T1000 (cell line): ENCODE data around the gene GRID1.

Source experiments
- DNase-seq: peaks from one replicate; lab custom pipeline; 2025; ENCODE audit warnings: mixed read lengths; lab: John Stamatoyannopoulos, UW

Gene GRID1

GRCh38 chr10:85926986-85927385 is 439.6 kb downstream of the GRID1 start:
- DNase-seq = no peak

GRCh38 chr10:85926136-85926535 is 440.5 kb downstream of the GRID1 start:
- DNase-seq = no peak

- DNase-seq = no peak
Measured at GRCh38 chr10:85925201-85925750, 441.3 kb downstream of the GRID1 start.

- DNase-seq = no peak
Measured at GRCh38 chr10:85924382-85925102, 442.1 kb downstream of the GRID1 start.

- no peak for DNase-seq
Measured at GRCh38 chr10:85922356-85923129, 444.1 kb downstream of the GRID1 start.

GRCh38 chr10:85921789-85922188 is 444.8 kb downstream of the GRID1 start:
- no peak for DNase-seq

- no peak for DNase-seq
Measured at GRCh38 chr10:85920311-85920710, 446.3 kb downstream of the GRID1 start.

- DNase-seq = no peak
Measured at GRCh38 chr10:85919491-85920021, 447.0 kb downstream of the GRID1 start.

- no peak for DNase-seq
Measured at GRCh38 chr10:85918371-85918770, 448.2 kb downstream of the GRID1 start.

- no peak for DNase-seq
Measured at GRCh38 chr10:85917601-85918000, 449.0 kb downstream of the GRID1 start.

- DNase-seq = no peak
Measured at GRCh38 chr10:85916994-85917573, 449.5 kb downstream of the GRID1 start.

GRCh38 chr10:85916286-85916685 is 450.3 kb downstream of the GRID1 start:
- no peak for DNase-seq

GRCh38 chr10:85915245-85915846 is 451.2 kb downstream of the GRID1 start:
- no peak for DNase-seq

- DNase-seq = no peak
Measured at GRCh38 chr10:85914720-85915119, 451.9 kb downstream of the GRID1 start.

- no peak for DNase-seq
Measured at GRCh38 chr10:85908462-85908861, 458.1 kb downstream of the GRID1 start.

GRCh38 chr10:85902051-85902450 is 464.5 kb downstream of the GRID1 start:
- no peak for DNase-seq

GRCh38 chr10:85901599-85901998 is 465.0 kb downstream of the GRID1 start:
- no peak for DNase-seq

GRCh38 chr10:85900487-85900886 is 466.1 kb downstream of the GRID1 start:
- DNase-seq = no peak

GRCh38 chr10:85900061-85900460 is 466.5 kb downstream of the GRID1 start:
- DNase-seq = no peak

GRCh38 chr10:85891472-85891871 is 475.1 kb downstream of the GRID1 start:
- DNase-seq = no peak

- no peak for DNase-seq
Measured at GRCh38 chr10:85888559-85888958, 478.0 kb downstream of the GRID1 start.

- DNase-seq = no peak
Measured at GRCh38 chr10:85888004-85888403, 478.6 kb downstream of the GRID1 start.
